HG03159 (cell line): Measurements from ENCODE around the gene APOM.

ENCODE experiments used
- ATAC-seq: cut with Tn5 transposase; IDR thresholded peaks from one replicate; pipeline ENCODE4 v1.9.1; 2021; ENCODE audit warnings: mild to moderate bottlenecking, moderate library complexity; ENCODE audit not compliant: unreplicated experiment

The APOM gene

GRCh38 chr6:31657406-31658157 lies 1.9 kb downstream of the APOM start:
- ATAC-seq: no peak

GRCh38 chr6:31658158-31658688 lies 2.5 kb downstream of the APOM start:
- no peak for ATAC-seq

- ATAC-seq: no peak
These were observed 3.4 kb downstream of the APOM start for GRCh38 chr6:31658983-31659648.

GRCh38 chr6:31659649-31660380 lies 4.1 kb downstream of the APOM start:
- peak; percentile 2 for ATAC-seq

GRCh38 chr6:31660381-31661261 lies 4.9 kb downstream of the APOM start, which contains the start of gene C6orf47:
Gene C6orf47, minus strand, starts transcription at chr6:31660778. Its CDS starts 831 bp downstream, at chr6:31659947.
- peak; percentile 38 for ATAC-seq

GRCh38 chr6:31661262-31662123 lies 5.8 kb downstream of the APOM start:
- no peak for ATAC-seq

- no peak for ATAC-seq
These were observed 6.5 kb downstream of the APOM start for GRCh38 chr6:31662124-31662723.

GRCh38 chr6:31663126-31663960 lies 7.6 kb downstream of the APOM start:
- ATAC-seq: no peak

- no peak for ATAC-seq
These were observed 8.5 kb downstream of the APOM start for GRCh38 chr6:31663961-31664789.

- ATAC-seq: peak; percentile 29
These were observed 9.3 kb downstream of the APOM start, which contains the start of gene GPANK1 for GRCh38 chr6:31664790-31665500. Gene GPANK1, minus strand, starts transcription at chr6:31664997. Its CDS starts 519 bp downstream, at chr6:31664478.

- peak; percentile 70 for ATAC-seq
These were observed 10.0 kb downstream of the APOM start, which contains the start of gene CSNK2B for GRCh38 chr6:31665501-31666336. Gene CSNK2B, plus strand, starts transcription at chr6:31666080. Its CDS starts 752 bp downstream, at chr6:31666832.

- ATAC-seq: no peak
These were observed 10.8 kb downstream of the APOM start for GRCh38 chr6:31666337-31666965.

GRCh38 chr6:31669676-31670075 lies 14.0 kb downstream of the APOM start, which contains the start of gene LY6G5B:
Gene LY6G5B, plus strand, starts transcription at chr6:31669976. Its CDS starts 975 bp downstream, at chr6:31670951.
- ATAC-seq: no peak

GRCh38 chr6:31676322-31676903 lies 20.7 kb downstream of the APOM start:
- ATAC-seq: no peak

GRCh38 chr6:31676904-31677303 lies 21.2 kb downstream of the APOM start:
- ATAC-seq: no peak
